ENCODE data around the gene TLCD1. TPM values are rescaled to one million over a fixed set of nuclear protein-coding genes. Genes with fewer than 3 reads are reported as not detected.

The TLCD1 gene
- total and polyA plus RNA-seq, 4 donors = 0.90 to 2.5 (median 1.5) TPM; not detected in 1

Other genes starting within 250 kb of the TLCD1 start
- gene FOXN1, start 219.9 kb downstream of the TLCD1 start, total RNA-seq = not detected
- gene FOXN1, start 219.9 kb downstream of the TLCD1 start, polyA plus RNA-seq = not detected
- 10 to 100 TPM; 17.4 to 25.7 TPM for gene UNC119, start 173.6 kb downstream of the TLCD1 start, total RNA-seq
- 10 to 100 TPM; 18.7 to 36.6 TPM for gene UNC119, start 173.6 kb downstream of the TLCD1 start, polyA plus RNA-seq
- 10 to 100 TPM; 33.5 to 38.7 TPM for gene PIGS, start 154.7 kb downstream of the TLCD1 start, total RNA-seq
- gene PIGS, start 154.7 kb downstream of the TLCD1 start, polyA plus RNA-seq = 10 to 100 TPM; 21.8 to 37.7 TPM
- 10 to 100 TPM; 22.1 to 27.1 TPM for gene ALDOC, start 149.3 kb downstream of the TLCD1 start, total RNA-seq
- gene ALDOC, start 149.3 kb downstream of the TLCD1 start, polyA plus RNA-seq = 10 to 100 TPM; 15.4 to 30.4 TPM
- gene SPAG5, start 127.2 kb downstream of the TLCD1 start, total RNA-seq = 1 to 10 TPM; 2.2 to 3.6 TPM
- 1 to 10 TPM; 1.6 to 4.3 TPM for gene SPAG5, start 127.2 kb downstream of the TLCD1 start, polyA plus RNA-seq
- 10 to 100 TPM in 1 of 2 donors, 1 to 10 TPM in 1; 6.3 to 15.7 TPM for gene RSKR, start 112.0 kb downstream of the TLCD1 start, total RNA-seq
- gene RSKR, start 112.0 kb downstream of the TLCD1 start, polyA plus RNA-seq = 1 to 10 TPM in 1 of 2 donors, under 1 TPM in 1; 0.13 to 3.0 TPM
- gene BLTP2, start 81.1 kb downstream of the TLCD1 start, total RNA-seq = 100 to 1,000 TPM; 100 to 135 TPM
- gene BLTP2, start 81.1 kb downstream of the TLCD1 start, polyA plus RNA-seq = 10 to 100 TPM; 27.7 to 27.8 TPM
- gene SDF2, start 64.3 kb downstream of the TLCD1 start, total RNA-seq = 10 to 100 TPM; 34.8 to 40.8 TPM
- gene SDF2, start 64.3 kb downstream of the TLCD1 start, polyA plus RNA-seq = 10 to 100 TPM; 36.7 to 51.5 TPM
- gene SUPT6H, start 64.0 kb downstream of the TLCD1 start, total RNA-seq = 10 to 100 TPM; 73.1 to 81.2 TPM
- 10 to 100 TPM; 22.5 to 41.0 TPM for gene SUPT6H, start 64.0 kb downstream of the TLCD1 start, polyA plus RNA-seq
- gene PROCA1, start 14.3 kb downstream of the TLCD1 start, total RNA-seq = 1 to 10 TPM in 1 of 2 donors, under 1 TPM in 1; 0.78 to 6.6 TPM
- gene PROCA1, start 14.3 kb downstream of the TLCD1 start, polyA plus RNA-seq = 1 to 10 TPM; 5.1 to 5.3 TPM
- gene RAB34, start 8.4 kb downstream of the TLCD1 start, total RNA-seq = 100 to 1,000 TPM; 107 to 115 TPM
- 100 to 1,000 TPM; 133 to 303 TPM for gene RAB34, start 8.4 kb downstream of the TLCD1 start, polyA plus RNA-seq
- 1,000 to 10,000 TPM; 1,133 to 1,177 TPM for gene RPL23A, start 6.2 kb downstream of the TLCD1 start, total RNA-seq
- gene RPL23A, start 6.2 kb downstream of the TLCD1 start, polyA plus RNA-seq = 1,000 to 10,000 TPM; 1,641 to 1,888 TPM
- 1 to 10 TPM; 1.6 to 4.5 TPM for gene NEK8, start 2.6 kb upstream of the TLCD1 start, total RNA-seq
- 1 to 10 TPM; 2.0 to 5.3 TPM for gene NEK8, start 2.6 kb upstream of the TLCD1 start, polyA plus RNA-seq
- gene TRAF4, start 17.8 kb upstream of the TLCD1 start, total RNA-seq = 10 to 100 TPM; 18.8 to 24.6 TPM
- 10 to 100 TPM; 10.7 to 19.3 TPM for gene TRAF4, start 17.8 kb upstream of the TLCD1 start, polyA plus RNA-seq
- gene FAM222B, start 116.6 kb upstream of the TLCD1 start, total RNA-seq = 10 to 100 TPM; 18.4 to 18.7 TPM
- gene FAM222B, start 116.6 kb upstream of the TLCD1 start, polyA plus RNA-seq = 1 to 10 TPM; 3.6 to 4.6 TPM
- gene ERAL1, start 128.8 kb upstream of the TLCD1 start, total RNA-seq = 10 to 100 TPM; 17.1 to 20.0 TPM
- 10 to 100 TPM; 16.7 to 21.5 TPM for gene ERAL1, start 128.8 kb upstream of the TLCD1 start, polyA plus RNA-seq
- 100 to 1,000 TPM in 1 of 2 donors, 10 to 100 TPM in 1; 99.1 to 108 TPM for gene FLOT2, start 171.5 kb upstream of the TLCD1 start, total RNA-seq
- 10 to 100 TPM; 51.8 to 58.3 TPM for gene FLOT2, start 171.5 kb upstream of the TLCD1 start, polyA plus RNA-seq
- gene DHRS13, start 176.8 kb upstream of the TLCD1 start, total RNA-seq = 1 to 10 TPM; 4.3 to 6.1 TPM
- gene DHRS13, start 176.8 kb upstream of the TLCD1 start, polyA plus RNA-seq = 1 to 10 TPM in 1 of 2 donors, under 1 TPM in 1; 0.75 to 2.7 TPM
- 10 to 100 TPM; 30.5 to 47.0 TPM for gene PHF12, start 225.3 kb upstream of the TLCD1 start, total RNA-seq
- gene PHF12, start 225.3 kb upstream of the TLCD1 start, polyA plus RNA-seq = 10 to 100 TPM; 10.1 to 29.4 TPM